ENCODE data around the gene TBC1D1. TPM values are rescaled to one million over a fixed set of nuclear protein-coding genes. Genes with fewer than 3 reads are reported as not detected.

TBC1D1 gene
- total RNA-seq, 1 experiment from 2014 or later, result 28.5 TPM

GRCh38 chr4:38088321-38088720 lies 197.4 kb downstream of the TBC1D1 start:
- Mint-ChIP-seq H3K4me3 (ENCODE audit: unreplicated experiment) (no peak overlapping the region), H3K9me3 (ENCODE audit: unreplicated experiment) (no peaks in the 10 kb centered on the region), H3K27me3 (ENCODE audit: insufficient read depth, unreplicated experiment) (no peaks in the 10 kb centered on the region), H3K4me1 (ENCODE audit: low read depth, unreplicated experiment) (peaks cover 6% of the 10 kb centered on the region), H3K36me3 (ENCODE audit: insufficient read depth, unreplicated experiment) (no peaks in the 10 kb centered on the region), H3K27ac (ENCODE audit: unreplicated experiment) (no peak overlapping the region)
- Histone ChIP-seq H3K9me3 (no peaks in the 10 kb centered on the region), H3K4me3 (ENCODE audit: low read depth, low read length) (no peak overlapping the region), H3K27me3 (replicated peaks; ENCODE audit: control insufficient read depth, insufficient read depth, low read length) (no peaks in the 10 kb centered on the region), H3K36me3 (ENCODE audit: control insufficient read depth, insufficient read depth, low read length) (no peaks in the 10 kb centered on the region), H3K4me1 (0 out of 2 replicates have a peak, but pooled peaks cover 3% of the 10 kb centered on the region)
- DNase-seq, result no peak
- no peak for TF ChIP-seq CTCF (IDR thresholded peaks at IDR 0.05; ENCODE audit: insufficient read depth in 1 of 2, low read depth in 1 of 2, low read length in 1 of 2, severe bottlenecking in 1 of 2, unreplicated experiment in 1 of 2)
- POLR2A ChIA-PET, result no interaction called here
- intact Hi-C loops (cut with micrococcal nuclease; ENCODE audit: unreplicated experiment), result no loop called here
- no TSS peak for BruUV-seq (replicated peaks)
- CTCF ChIA-PET, result no interaction called here

- no peaks in the 10 kb centered on the region for H3K9me3 Mint-ChIP-seq (ENCODE audit: unreplicated experiment)
- H3K9me3 ChIP-seq, result no peaks in the 10 kb centered on the region
- H3K36me3 Mint-ChIP-seq (ENCODE audit: insufficient read depth, unreplicated experiment), result no peaks in the 10 kb centered on the region
- TF ChIP-seq CTCF (IDR thresholded peaks at IDR 0.05; ENCODE audit: insufficient read depth in 1 of 2, low read depth in 1 of 2, low read length in 1 of 2, severe bottlenecking in 1 of 2, unreplicated experiment in 1 of 2), result no peak
- BruUV-seq (replicated peaks), result no TSS peak
- 0 out of 2 replicates have a peak, but pooled peaks cover 3% of the 10 kb centered on the region for H3K4me1 ChIP-seq
- CTCF ChIA-PET, result no interaction called here
- H3K4me3 Mint-ChIP-seq (ENCODE audit: unreplicated experiment), result no peak overlapping the region
- H3K27ac Mint-ChIP-seq (ENCODE audit: unreplicated experiment), result no peak overlapping the region
- no peaks in the 10 kb centered on the region for H3K27me3 Mint-ChIP-seq (ENCODE audit: insufficient read depth, unreplicated experiment)
- intact Hi-C loops (cut with micrococcal nuclease; ENCODE audit: unreplicated experiment), result no loop called here
- peaks cover 6% of the 10 kb centered on the region for H3K4me1 Mint-ChIP-seq (ENCODE audit: low read depth, unreplicated experiment)
- no peak overlapping the region for H3K4me3 ChIP-seq (ENCODE audit: low read depth, low read length)
- no peaks in the 10 kb centered on the region for H3K27me3 ChIP-seq (replicated peaks; ENCODE audit: control insufficient read depth, insufficient read depth, low read length)
- DNase-seq, result no peak
- no peaks in the 10 kb centered on the region for H3K36me3 ChIP-seq (ENCODE audit: control insufficient read depth, insufficient read depth, low read length)
- POLR2A ChIA-PET, result no interaction called here
These were observed 199.1 kb downstream of the TBC1D1 start for GRCh38 chr4:38089961-38090360.

- H3K4me1 Mint-ChIP-seq (ENCODE audit: low read depth, unreplicated experiment), result peaks cover 6% of the 10 kb centered on the region
- Histone ChIP-seq H3K4me3 (ENCODE audit: low read depth, low read length) (no peak overlapping the region), H3K36me3 (ENCODE audit: control insufficient read depth, insufficient read depth, low read length) (no peaks in the 10 kb centered on the region), H3K9me3 (no peaks in the 10 kb centered on the region), H3K27me3 (replicated peaks; ENCODE audit: control insufficient read depth, insufficient read depth, low read length) (no peaks in the 10 kb centered on the region), H3K4me1 (0 out of 2 replicates have a peak, but pooled peaks cover 3% of the 10 kb centered on the region)
- H3K27ac Mint-ChIP-seq (ENCODE audit: unreplicated experiment), result no peak overlapping the region
- H3K4me3 Mint-ChIP-seq (ENCODE audit: unreplicated experiment), result no peak overlapping the region
- no peaks in the 10 kb centered on the region for H3K27me3 Mint-ChIP-seq (ENCODE audit: insufficient read depth, unreplicated experiment)
- BruUV-seq (replicated peaks), result no TSS peak
- POLR2A ChIA-PET, result no interaction called here
- no peak for TF ChIP-seq CTCF (IDR thresholded peaks at IDR 0.05; ENCODE audit: insufficient read depth in 1 of 2, low read depth in 1 of 2, low read length in 1 of 2, severe bottlenecking in 1 of 2, unreplicated experiment in 1 of 2)
- CTCF ChIA-PET, result no interaction called here
- no peak for DNase-seq
- no peaks in the 10 kb centered on the region for H3K36me3 Mint-ChIP-seq (ENCODE audit: insufficient read depth, unreplicated experiment)
- no peaks in the 10 kb centered on the region for H3K9me3 Mint-ChIP-seq (ENCODE audit: unreplicated experiment)
- intact Hi-C loops (cut with micrococcal nuclease; ENCODE audit: unreplicated experiment), result no loop called here
These were observed 199.8 kb downstream of the TBC1D1 start for GRCh38 chr4:38090455-38091246.

Measured in Caco-2 (cell line).